ENCODE data around the gene MLX. TPM values are rescaled to one million over a fixed set of nuclear protein-coding genes. Genes with fewer than 3 reads are reported as not detected.
A peak's percentile ranks its signal among the peaks of the same experiment; 100 is the strongest.

MLX gene
- total RNA-seq, 1 experiment from 2014 or later: 45.3 TPM

- H3K4ac ChIP-seq (ENCODE audit: low read depth, low read length): no peak overlapping the region
- H3K27me3 ChIP-seq (ENCODE audit: insufficient read depth, low read length): no peaks in the 10 kb centered on the region
- no CpG with 5 or more reads among the region's 16 CpGs for WGBS (ENCODE audit: extremely low coverage, insufficient read length, low lambda C conversion rate)
- H2AFZ ChIP-seq (ENCODE audit: low read length): no peak overlapping the region
- no peak overlapping the region for H3T11ph ChIP-seq (ENCODE audit: low read length)
- no peak overlapping the region for H2BK15ac ChIP-seq (ENCODE audit: low read depth, low read length)
- H3K14ac ChIP-seq (ENCODE audit: insufficient read depth, low read length): no peak overlapping the region
- DNase-seq: no peak
- no peak overlapping the region for H2BK20ac ChIP-seq (ENCODE audit: low read depth, low read length, poor library complexity, severe bottlenecking)
- H3K27ac ChIP-seq (ENCODE audit: insufficient read length, low read depth, low read length): no peak overlapping the region
- no peak overlapping the region for H2BK12ac ChIP-seq (ENCODE audit: insufficient read length, low read depth, low read length)
- TF ChIP-seq CTCF (conservative IDR thresholded peaks at IDR 0.05): no peak
- Mint-ChIP-seq H3K27me3 (ENCODE audit: low read depth) (no peaks in the 10 kb centered on the region), H3K9me3 (no peaks in the 10 kb centered on the region), H3K36me3 (ENCODE audit: insufficient read depth in 1 of 3, low read depth in 3 of 3) (peaks cover 17 to 55% (median 45%) of the 10 kb centered on the region in 3 experiments), H3K4me1 (peaks cover 17 to 25% of the 10 kb centered on the region in 2 experiments), H3K4me3 (peak overlapping the region; percentile 96 to 97; a peak in 3 of 5 replicates), H3K27ac (peak overlapping the region in 1 of 3 experiments; percentile 80; a peak in 1 of 7 replicates)
- H3K23me2 ChIP-seq (ENCODE audit: insufficient read length, low read depth, low read length, poor library complexity, severe bottlenecking): peaks cover 16% of the 10 kb centered on the region
- H4K5ac ChIP-seq (ENCODE audit: insufficient read length, low read depth, low read length): no peak overlapping the region
- no peak overlapping the region for H3K18ac ChIP-seq (ENCODE audit: insufficient read length, low read depth, low read length)
- H4K8ac ChIP-seq (replicated peaks; ENCODE audit: insufficient read length, low read depth, low read length): no peak overlapping the region
- no peak overlapping the region for H2AK5ac ChIP-seq (ENCODE audit: insufficient read length, low read length)
- no peaks in the 10 kb centered on the region for H3K9me3 ChIP-seq (ENCODE audit: control insufficient read depth, low read depth, low read length)
- H4K91ac ChIP-seq (ENCODE audit: insufficient read length, low read depth, low read length): no peak overlapping the region
- no peak overlapping the region for H3K23ac ChIP-seq (ENCODE audit: insufficient read length, low read depth, low read length)
- no peak overlapping the region for H3K4me2 ChIP-seq (ENCODE audit: insufficient read depth, insufficient read length, low read length)
- H3K9ac ChIP-seq (ENCODE audit: extremely low read depth, insufficient read length, low read length): no peak overlapping the region
- H3K56ac ChIP-seq (ENCODE audit: insufficient read length, low read depth, low read length): no peak overlapping the region
- H3K4me1 ChIP-seq (ENCODE audit: insufficient read depth, low read length): peaks cover 2% of the 10 kb centered on the region; the same call in 1 of the 2 replicates
- peaks cover 4% of the 10 kb centered on the region for H3K79me1 ChIP-seq (ENCODE audit: insufficient read depth, low read depth, low read length, poor library complexity, severe bottlenecking)
- H2BK120ac ChIP-seq (ENCODE audit: low read depth, low read length, poor library complexity, severe bottlenecking): no peak overlapping the region
- H2BK5ac ChIP-seq (ENCODE audit: insufficient read length, low read length): no peak overlapping the region
- H4K20me1 ChIP-seq (ENCODE audit: control insufficient read depth, insufficient read depth, insufficient read length): no peaks in the 10 kb centered on the region
- H3K79me2 ChIP-seq (ENCODE audit: insufficient read depth, low read length): peaks cover 7% of the 10 kb centered on the region; the same call in 1 of the 2 replicates
Measured at GRCh38 chr17:42565523-42566214, 1.2 kb upstream of the MLX start.
